Limb (tissue), 2 donors: ENCODE measurements around the gene FLRT2.
A peak's percentile ranks its signal among the peaks of the same experiment; 100 is the strongest.

Experiments
- DNase-seq, 2 donors: peaks; one replicate each; pipeline ENCODE4 v3.0.0-alpha.2; 2016; ENCODE audit errors: extremely low spot score in 2 of 2

The FLRT2 gene

GRCh38 chr14:85529803-85530574, at the start of gene FLRT2:
Gene FLRT2 (plus strand): TSS chr14:85530144. CDS start chr14:85621515, 91,371 bp downstream.
- peak; percentile 73 to 82 for DNase-seq

GRCh38 chr14:85481471-85481870, 48.5 kb upstream of the FLRT2 start:
- no peak for DNase-seq

GRCh38 chr14:85482552-85482951, 47.4 kb upstream of the FLRT2 start:
- DNase-seq = no peak

- DNase-seq = no peak
These were observed 46.9 kb upstream of the FLRT2 start for GRCh38 chr14:85483037-85483436.

GRCh38 chr14:85483652-85484051, 46.3 kb upstream of the FLRT2 start:
- no peak for DNase-seq

- no peak for DNase-seq
These were observed 42.7 kb upstream of the FLRT2 start for GRCh38 chr14:85487215-85487614.

- no peak for DNase-seq
These were observed 28.2 kb upstream of the FLRT2 start for GRCh38 chr14:85501751-85502150.

- DNase-seq = no peak
These were observed 21.1 kb upstream of the FLRT2 start for GRCh38 chr14:85508863-85509262.

- DNase-seq = no peak
These were observed 17.5 kb upstream of the FLRT2 start for GRCh38 chr14:85512451-85512850.

GRCh38 chr14:85514487-85514886, 15.5 kb upstream of the FLRT2 start:
- DNase-seq = no peak

- DNase-seq = peak in 1 of 2 donors; percentile 45
These were observed 13.5 kb upstream of the FLRT2 start for GRCh38 chr14:85516239-85517113.

- no peak for DNase-seq
These were observed 12.7 kb upstream of the FLRT2 start for GRCh38 chr14:85517114-85517688.

GRCh38 chr14:85519661-85520305, 10.2 kb upstream of the FLRT2 start:
- no peak for DNase-seq

GRCh38 chr14:85520581-85520980, 9.4 kb upstream of the FLRT2 start:
- no peak for DNase-seq

- no peak for DNase-seq
These were observed 6.3 kb upstream of the FLRT2 start for GRCh38 chr14:85523624-85524023.

GRCh38 chr14:85527006-85527405, 2.9 kb upstream of the FLRT2 start:
- no peak for DNase-seq

- DNase-seq = no peak
These were observed 2.4 kb upstream of the FLRT2 start for GRCh38 chr14:85527445-85528035.

- peak; percentile 65 to 93 for DNase-seq
These were observed 1.7 kb upstream of the FLRT2 start for GRCh38 chr14:85528080-85528896.

- peak; percentile 51 to 62 for DNase-seq
These were observed 880 bp upstream of the FLRT2 start for GRCh38 chr14:85528897-85529631.

GRCh38 chr14:85530626-85531025, 682 bp downstream of the FLRT2 start:
- no peak for DNase-seq
